Adipocyte (in vitro differentiated cells): ENCODE measurements around the gene TTC3.
"Not testable (repeated sequence)": the region's sequence is repeated elsewhere in the genome, so short reads cannot be mapped to it uniquely, and the experiment has no call there.

Experiments
- DNase-seq: peaks from one replicate; pipeline ENCODE4 v3.0.0-alpha.2; 2015; ENCODE audit warnings: low read depth
- H3K27me3 ChIP-seq: replicated peaks from 2 replicates; pipeline ENCODE4 v1.7.0; 2013; ENCODE audit warnings: mild to moderate bottlenecking, low read length, moderate library complexity; ENCODE audit not compliant: control insufficient read depth, insufficient read depth
- H3K36me3 ChIP-seq: 2 replicates; pipeline ENCODE4 v1.7.0; 2013; ENCODE audit warnings: low read length, mild to moderate bottlenecking, moderate library complexity; ENCODE audit not compliant: control insufficient read depth, insufficient read depth, severe bottlenecking
- H3K4me1 ChIP-seq: 2 replicates; pipeline ENCODE4 v1.7.0; 2013; ENCODE audit warnings: mild to moderate bottlenecking, low read length, moderate library complexity; ENCODE audit not compliant: control insufficient read depth, insufficient read depth
- H3K4me3 ChIP-seq: 2 replicates; pipeline ENCODE4 v1.7.0; 2013; ENCODE audit warnings: mild to moderate bottlenecking, low read length, moderate library complexity
- H3K9ac ChIP-seq: 2 replicates; pipeline ENCODE4 v1.7.0; 2013; ENCODE audit warnings: mild to moderate bottlenecking, low read length, moderate library complexity
- H3K9me3 ChIP-seq: 2 replicates; pipeline ENCODE4 v1.7.0; 2013; ENCODE audit warnings: mild to moderate bottlenecking, low read length, moderate library complexity; ENCODE audit not compliant: control insufficient read depth

The TTC3 gene

GRCh38 chr21:37041706-37042271, 31.3 kb upstream of the TTC3 start:
- Histone ChIP-seq H3K4me1 (no peaks in the 10 kb centered on the region), H3K36me3 (no peaks in the 10 kb centered on the region), H3K9ac (no peak overlapping the region), H3K9me3 (no peaks in the 10 kb centered on the region), H3K4me3 (no peak overlapping the region), H3K27me3 (peaks cover 5% of the 10 kb centered on the region)
- DNase-seq, result no peak

GRCh38 chr21:37043818-37044217, 29.2 kb upstream of the TTC3 start:
- H3K9ac ChIP-seq, result no peak overlapping the region
- no peaks in the 10 kb centered on the region for H3K36me3 ChIP-seq
- no peak for DNase-seq
- no peaks in the 10 kb centered on the region for H3K4me1 ChIP-seq
- no peak overlapping the region for H3K4me3 ChIP-seq
- peaks cover 5% of the 10 kb centered on the region for H3K27me3 ChIP-seq
- H3K9me3 ChIP-seq, result no peaks in the 10 kb centered on the region

- Histone ChIP-seq H3K36me3 (no peaks in the 10 kb centered on the region), H3K4me3 (no peak overlapping the region), H3K4me1 (no peaks in the 10 kb centered on the region), H3K27me3 (peaks cover 5% of the 10 kb centered on the region), H3K9me3 (no peaks in the 10 kb centered on the region), H3K9ac (no peak overlapping the region)
- DNase-seq, result no peak
Measured at GRCh38 chr21:37044643-37045042, 28.4 kb upstream of the TTC3 start.

GRCh38 chr21:37045149-37045548, 27.9 kb upstream of the TTC3 start:
- no peaks in the 10 kb centered on the region for H3K9me3 ChIP-seq
- H3K27me3 ChIP-seq, result peaks cover 5% of the 10 kb centered on the region

GRCh38 chr21:37045556-37045955, 27.5 kb upstream of the TTC3 start:
- no peak for DNase-seq
- Histone ChIP-seq H3K27me3 (peaks cover 5% of the 10 kb centered on the region), H3K36me3 (no peaks in the 10 kb centered on the region), H3K4me1 (no peaks in the 10 kb centered on the region), H3K9me3 (no peaks in the 10 kb centered on the region), H3K9ac (no peak overlapping the region), H3K4me3 (no peak overlapping the region)

More at GRCh38 chr21:37045149-37045548, 27.9 kb upstream of the TTC3 start:
- Histone ChIP-seq H3K36me3 (no peaks in the 10 kb centered on the region), H3K4me3 (no peak overlapping the region), H3K9ac (no peak overlapping the region), H3K4me1 (no peaks in the 10 kb centered on the region)
- DNase-seq, result no peak

GRCh38 chr21:37047079-37047478, 26.0 kb upstream of the TTC3 start:
- H3K9me3 ChIP-seq, result no peaks in the 10 kb centered on the region
- H3K4me1 ChIP-seq, result no peaks in the 10 kb centered on the region
- no peak overlapping the region for H3K4me3 ChIP-seq
- H3K36me3 ChIP-seq, result no peaks in the 10 kb centered on the region
- no peak for DNase-seq
- peaks cover 5% of the 10 kb centered on the region for H3K27me3 ChIP-seq
- H3K9ac ChIP-seq, result no peak overlapping the region

GRCh38 chr21:37049741-37050140, 23.3 kb upstream of the TTC3 start:
- not testable (repeated sequence) for H3K9me3 ChIP-seq, H3K27me3 ChIP-seq, DNase-seq

GRCh38 chr21:37055271-37055855, 17.7 kb upstream of the TTC3 start:
- no peaks in the 10 kb centered on the region for H3K36me3 ChIP-seq
- peaks cover 4% of the 10 kb centered on the region for H3K27me3 ChIP-seq
- H3K4me3 ChIP-seq, result no peak overlapping the region
- H3K4me1 ChIP-seq, result peaks cover 5% of the 10 kb centered on the region
- DNase-seq, result no peak
- H3K9me3 ChIP-seq, result no peaks in the 10 kb centered on the region
- H3K9ac ChIP-seq, result no peak overlapping the region

More at GRCh38 chr21:37049741-37050140, 23.3 kb upstream of the TTC3 start:
- H3K4me3 ChIP-seq, H3K4me1 ChIP-seq, H3K36me3 ChIP-seq, H3K9ac ChIP-seq: not testable (repeated sequence)

GRCh38 chr21:37057614-37058013, 15.4 kb upstream of the TTC3 start:
- Histone ChIP-seq H3K4me1 (peaks cover 28% of the 10 kb centered on the region), H3K4me3 (no peak overlapping the region), H3K36me3 (no peaks in the 10 kb centered on the region), H3K27me3 (peaks cover 4% of the 10 kb centered on the region), H3K9ac (no peak overlapping the region), H3K9me3 (no peaks in the 10 kb centered on the region)
- no peak for DNase-seq

- no peak overlapping the region for H3K9ac ChIP-seq
- no peaks in the 10 kb centered on the region for H3K9me3 ChIP-seq
- H3K4me3 ChIP-seq, result no peak overlapping the region
- no peak for DNase-seq
- peaks cover 32% of the 10 kb centered on the region for H3K4me1 ChIP-seq
- no peaks in the 10 kb centered on the region for H3K36me3 ChIP-seq
- peaks cover 4% of the 10 kb centered on the region for H3K27me3 ChIP-seq
Measured at GRCh38 chr21:37058261-37058660, 14.8 kb upstream of the TTC3 start.

- no peaks in the 10 kb centered on the region for H3K9me3 ChIP-seq
- H3K4me3 ChIP-seq, result no peak overlapping the region
- peaks cover 36% of the 10 kb centered on the region for H3K4me1 ChIP-seq
- H3K9ac ChIP-seq, result no peak overlapping the region
- H3K27me3 ChIP-seq, result peaks cover 4% of the 10 kb centered on the region
- no peak for DNase-seq
- no peaks in the 10 kb centered on the region for H3K36me3 ChIP-seq
Measured at GRCh38 chr21:37059181-37059580, 13.9 kb upstream of the TTC3 start.

GRCh38 chr21:37060296-37060695, 12.8 kb upstream of the TTC3 start:
- DNase-seq, result peak; percentile 97
- peak overlapping the region; percentile 22 for H3K4me3 ChIP-seq

More at GRCh38 chr21:37060296-37060695, 12.8 kb upstream of the TTC3 start:
- H3K9ac ChIP-seq, result peak overlapping the region; percentile 44
- H3K36me3 ChIP-seq, result peaks cover 8% of the 10 kb centered on the region
- H3K27me3 ChIP-seq, result no peaks in the 10 kb centered on the region
- no peaks in the 10 kb centered on the region for H3K9me3 ChIP-seq
- H3K4me1 ChIP-seq, result peaks cover 36% of the 10 kb centered on the region
